PC-9 (cell line): ENCODE measurements around the gene PRR5L.

ENCODE experiments used
- EZH2 ChIP-seq: fragments of 200-600 bp; sonication (generic); IDR thresholded peaks from 2 replicates; pipeline ENCODE4 v1.8.0; 2017; ENCODE audit warnings: antibody characterized with exemption, low read depth
- TF ChIP-seq, protein P1 (sequence below): fragments of 200-600 bp; sonication (generic); conservative IDR thresholded peaks from 2 replicates; pipeline ENCODE4 v1.6.1; 2017; ENCODE audit warnings: mixed run types, antibody characterized with exemption, mild to moderate bottlenecking, moderate library complexity

- TF ChIP-seq, protein P1, sequence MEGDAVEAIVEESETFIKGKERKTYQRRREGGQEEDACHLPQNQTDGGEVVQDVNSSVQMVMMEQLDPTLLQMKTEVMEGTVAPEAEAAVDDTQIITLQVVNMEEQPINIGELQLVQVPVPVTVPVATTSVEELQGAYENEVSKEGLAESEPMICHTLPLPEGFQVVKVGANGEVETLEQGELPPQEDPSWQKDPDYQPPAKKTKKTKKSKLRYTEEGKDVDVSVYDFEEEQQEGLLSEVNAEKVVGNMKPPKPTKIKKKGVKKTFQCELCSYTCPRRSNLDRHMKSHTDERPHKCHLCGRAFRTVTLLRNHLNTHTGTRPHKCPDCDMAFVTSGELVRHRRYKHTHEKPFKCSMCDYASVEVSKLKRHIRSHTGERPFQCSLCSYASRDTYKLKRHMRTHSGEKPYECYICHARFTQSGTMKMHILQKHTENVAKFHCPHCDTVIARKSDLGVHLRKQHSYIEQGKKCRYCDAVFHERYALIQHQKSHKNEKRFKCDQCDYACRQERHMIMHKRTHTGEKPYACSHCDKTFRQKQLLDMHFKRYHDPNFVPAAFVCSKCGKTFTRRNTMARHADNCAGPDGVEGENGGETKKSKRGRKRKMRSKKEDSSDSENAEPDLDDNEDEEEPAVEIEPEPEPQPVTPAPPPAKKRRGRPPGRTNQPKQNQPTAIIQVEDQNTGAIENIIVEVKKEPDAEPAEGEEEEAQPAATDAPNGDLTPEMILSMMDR: no peak
- no peak for TF ChIP-seq EZH2
Observed at GRCh38 chr11:36449561-36450096, 153.5 kb downstream of the PRR5L start.
